GM23338 (cell line): Measurements from ENCODE around the gene MND1. TPM values are rescaled to one million over a fixed set of nuclear protein-coding genes. Genes with fewer than 3 reads are reported as not detected.
"Not testable (repeated sequence)": the region's sequence is repeated elsewhere in the genome, so short reads cannot be mapped to it uniquely, and the experiment has no call there.

Experiments
- ATAC-seq: fragments of 200-7000 bp; cut with Tn5 transposase; 3 replicates; pipeline ENCODE4 v1.9.1; 2020
- DNase-seq: peaks from one replicate; pipeline ENCODE4 v3.0.0-alpha.2; 2015; ENCODE audit warnings: low spot score
- H2AFZ ChIP-seq: fragments of 200-600 bp; sonication (generic); 2 replicates; pipeline ENCODE4 v1.8.0; 2016; ENCODE audit warnings: antibody characterized with exemption, mild to moderate bottlenecking, moderate library complexity
- H3F3A ChIP-seq: fragments of 200-600 bp; sonication (generic); replicated peaks from 2 replicates; pipeline ENCODE4 v1.8.0; 2017; ENCODE audit warnings: antibody characterized with exemption, mixed run types, low read depth
- H3K27ac ChIP-seq: fragments of 200-600 bp; sonication (generic); 2 replicates; pipeline ENCODE4 v1.6.1; 2016; ENCODE audit warnings: low read depth
- H3K27me3 ChIP-seq: fragments of 200-600 bp; sonication (generic); 2 replicates; pipeline ENCODE4 v1.8.0; 2016; ENCODE audit warnings: mild to moderate bottlenecking, mixed run types, moderate library complexity; ENCODE audit not compliant: insufficient read depth
- H3K36me3 ChIP-seq: fragments of 200-600 bp; sonication (generic); 2 replicates; pipeline ENCODE4 v1.8.0; 2016; ENCODE audit warnings: mild to moderate bottlenecking; ENCODE audit not compliant: insufficient read depth
- H3K4me1 ChIP-seq: fragments of 200-600 bp; sonication (generic); 2 replicates; pipeline ENCODE4 v1.8.0; 2016; ENCODE audit warnings: mild to moderate bottlenecking, moderate library complexity; ENCODE audit not compliant: insufficient read depth
- H3K4me2 ChIP-seq: fragments of 200-600 bp; sonication (generic); 2 replicates; pipeline ENCODE4 v1.7.1; 2017; ENCODE audit warnings: mixed run types
- H3K4me3 ChIP-seq: fragments of 200-600 bp; sonication (generic); 2 replicates; pipeline ENCODE4 v1.6.1; 2016; ENCODE audit warnings: mixed run types
- H3K79me2 ChIP-seq: fragments of 200-600 bp; sonication (generic); replicated peaks from 2 replicates; pipeline ENCODE4 v1.8.0; 2017; ENCODE audit warnings: mild to moderate bottlenecking; ENCODE audit not compliant: insufficient read depth
- H3K9me2 ChIP-seq: fragments of 200-600 bp; sonication (generic); 2 replicates; pipeline ENCODE4 v1.8.0; 2017; ENCODE audit not compliant: insufficient read depth
- H4K20me1 ChIP-seq: fragments of 200-600 bp; sonication (generic); replicated peaks from 2 replicates; pipeline ENCODE4 v1.8.0; 2017; ENCODE audit warnings: mild to moderate bottlenecking; ENCODE audit not compliant: insufficient read depth
- H3K27ac Mint-ChIP-seq: 2 replicates; pipeline ENCODE4 v1.8.0; 2020; ENCODE audit warnings: inconsistent platforms, mild to moderate bottlenecking, moderate library complexity, mixed read lengths
- H3K27me3 Mint-ChIP-seq: 3 replicates; pipeline ENCODE4 v1.8.0; 2022; ENCODE audit warnings: low read depth, mild to moderate bottlenecking, moderate library complexity, mixed read lengths, inconsistent platforms; ENCODE audit not compliant: insufficient read depth, poor library complexity
- H3K36me3 Mint-ChIP-seq: 3 replicates; pipeline ENCODE4 v1.8.0; 2021; ENCODE audit warnings: low read depth, mild to moderate bottlenecking, inconsistent platforms, moderate library complexity, mixed read lengths
- H3K4me1 Mint-ChIP-seq: 3 replicates; pipeline ENCODE4 v1.8.0; 2020; ENCODE audit warnings: mild to moderate bottlenecking, inconsistent platforms, mixed read lengths
- H3K4me3 Mint-ChIP-seq: 3 replicates; pipeline ENCODE4 v1.8.0; 2021; ENCODE audit warnings: moderate library complexity, mild to moderate bottlenecking, inconsistent platforms, mixed read lengths
- H3K9me3 Mint-ChIP-seq: 3 replicates; pipeline ENCODE4 v1.8.0; 2020; ENCODE audit warnings: moderate library complexity, mild to moderate bottlenecking, inconsistent platforms, mixed read lengths
- CREB1 ChIP-seq: fragments of 250-450 bp; sonication (Bioruptor Pico); IDR thresholded peaks from 2 replicates; pipeline ENCODE4 v1.5.0; 2020; ENCODE audit warnings: low read depth, mild to moderate bottlenecking, moderate library complexity
- EZH2 ChIP-seq: fragments of 200-600 bp; sonication (generic); IDR thresholded peaks from one replicate; pipeline ENCODE4 v1.8.0; 2017; ENCODE audit warnings: antibody characterized with exemption, mild to moderate bottlenecking, low read depth; ENCODE audit not compliant: unreplicated experiment
- JUNB ChIP-seq: IDR thresholded peaks from one replicate; pipeline ENCODE4 v1.6.1; 2016; ENCODE audit warnings: antibody characterized with exemption; ENCODE audit not compliant: unreplicated experiment
- NANOG ChIP-seq: IDR thresholded peaks from 2 replicates; pipeline ENCODE4 v1.6.1; 2016; ENCODE audit warnings: antibody characterized with exemption, borderline replicate concordance
- POLR2AphosphoS5 ChIP-seq: IDR thresholded peaks from 2 replicates; pipeline ENCODE4 v1.6.1; 2016; ENCODE audit warnings: antibody characterized with exemption, low read depth
- ZNF114 ChIP-seq: fragments of 250-450 bp; sonication (Bioruptor Pico); IDR thresholded peaks from 2 replicates; pipeline ENCODE4 v1.5.0; 2020; ENCODE audit warnings: mild to moderate bottlenecking, moderate library complexity
- ZNF331 ChIP-seq: fragments of 250-450 bp; sonication (Bioruptor Pico); IDR thresholded peaks from 2 replicates; pipeline ENCODE4 v1.5.0; 2020; ENCODE audit warnings: low read depth, mild to moderate bottlenecking, moderate library complexity
- polyA plus RNA-seq: library from polyadenylated mRNA; unstranded; fragments of >200 nt; fragmentation: Nextera tagmentation; extraction: Ambion mirVana; gene quantifications from 2 replicates; pipeline ENCODE4 v1.2.1, GENCODE V29; 2016
- total RNA-seq: library from RNA; depleted of rRNA; stranded (reverse); fragments of >200 nt; shearing (Covaris generic); gene quantifications from 2 replicates; pipeline ENCODE4 v1.2.3, GENCODE V29; 2014
- TF ChIP-seq, protein P1 (sequence below): IDR thresholded peaks from one replicate; pipeline ENCODE4 v1.6.1; 2018; ENCODE audit warnings: antibody characterized with exemption; ENCODE audit not compliant: unreplicated experiment
- TF ChIP-seq, protein P2 (sequence below): IDR thresholded peaks from 2 replicates; pipeline ENCODE4 v1.6.1; 2016; ENCODE audit warnings: antibody characterized with exemption
- TF ChIP-seq, protein P3 (sequence below): fragments of 250-450 bp; sonication (Bioruptor Pico); IDR thresholded peaks from 2 replicates; pipeline ENCODE4 v1.5.0; 2020; ENCODE audit warnings: mild to moderate bottlenecking, moderate library complexity

The MND1 gene
- total and polyA plus RNA-seq, 2 experiments from 2014 or later = 22.5 to 63.5 TPM

DNA sequence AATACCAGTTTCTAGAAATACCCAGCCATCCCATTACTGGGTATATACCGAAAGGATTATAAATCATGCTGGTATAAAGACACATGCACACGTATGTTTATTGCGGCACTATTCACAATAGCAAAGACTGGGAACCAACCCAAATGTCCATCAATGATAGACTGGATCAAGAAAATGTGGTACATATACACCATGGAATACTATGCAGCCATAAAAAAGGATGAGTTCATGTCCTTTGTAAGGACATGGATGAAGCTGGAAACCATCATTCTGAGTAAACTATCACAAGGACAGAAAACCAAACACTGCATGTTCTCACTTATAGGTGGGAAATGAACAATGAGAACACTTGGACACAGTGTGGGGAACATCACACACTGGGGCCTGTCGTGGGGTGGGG is 117.1 kb downstream of the MND1 start:
- not testable (repeated sequence) for DNase-seq, H2AFZ ChIP-seq, H3K4me2 ChIP-seq, ATAC-seq, H3K36me3 ChIP-seq, H3F3A ChIP-seq, H3K9me3 Mint-ChIP-seq, H3K27ac Mint-ChIP-seq, H4K20me1 ChIP-seq, H3K27ac ChIP-seq, H3K36me3 Mint-ChIP-seq, H3K79me2 ChIP-seq, H3K27me3 Mint-ChIP-seq, H3K4me3 Mint-ChIP-seq, H3K9me2 ChIP-seq, H3K4me3 ChIP-seq
- peaks cover 15% of the 10 kb centered on the region for H3K4me1 Mint-ChIP-seq
- Histone ChIP-seq H3K27me3 (peaks cover 11% of the 10 kb centered on the region; the same call in 1 of the 2 replicates), H3K4me1 (peaks cover 15% of the 10 kb centered on the region)

DNA sequence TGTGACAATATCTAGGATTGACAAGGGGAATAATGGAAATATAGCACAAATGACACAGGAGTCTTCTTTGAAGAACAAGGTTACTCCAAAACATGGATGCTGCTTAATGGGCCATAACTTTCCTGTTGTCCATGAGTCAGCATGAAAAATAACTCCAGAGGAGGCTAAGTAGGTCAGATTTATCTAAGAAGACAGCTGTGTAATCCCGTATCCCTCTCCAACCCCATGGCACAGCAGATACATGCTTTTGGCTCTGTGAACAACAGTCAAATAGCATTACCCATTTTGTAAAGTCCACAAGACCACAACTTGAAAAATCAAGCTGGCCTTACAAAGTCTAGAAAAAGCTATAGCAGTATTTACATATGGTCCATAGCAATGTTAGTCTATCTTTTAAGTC is 119.6 kb downstream of the MND1 start:
- H3K4me1 ChIP-seq = peaks cover 31% of the 10 kb centered on the region
- ATAC-seq = no peak
- no peaks in the 10 kb centered on the region for H3K9me2 ChIP-seq
- peaks cover 11% of the 10 kb centered on the region; the same call in 1 of the 2 replicates for H3K27me3 ChIP-seq
- H3K79me2 ChIP-seq = peaks cover 23% of the 10 kb centered on the region
- Mint-ChIP-seq H3K27ac (no peak overlapping the region), H3K27me3 (peaks cover 8% of the 10 kb centered on the region), H3K9me3 (no peaks in the 10 kb centered on the region; the same call in 2 of the 3 replicates), H3K4me3 (no peak overlapping the region), H3K4me1 (peaks cover 27% of the 10 kb centered on the region), H3K36me3 (no peaks in the 10 kb centered on the region)
- H4K20me1 ChIP-seq = peaks cover 8% of the 10 kb centered on the region
- no peak overlapping the region for H3K4me2 ChIP-seq
- H2AFZ ChIP-seq = no peak overlapping the region
- no peaks in the 10 kb centered on the region for H3F3A ChIP-seq
- no peak for DNase-seq
- no peak overlapping the region for H3K27ac ChIP-seq
- no peak overlapping the region for H3K4me3 ChIP-seq
- H3K36me3 ChIP-seq = peaks cover 7% of the 10 kb centered on the region; the same call in 1 of the 2 replicates
- TF ChIP-seq POLR2AphosphoS5 = no peak
- no peak for TF ChIP-seq NANOG
- TF ChIP-seq, protein P1, sequence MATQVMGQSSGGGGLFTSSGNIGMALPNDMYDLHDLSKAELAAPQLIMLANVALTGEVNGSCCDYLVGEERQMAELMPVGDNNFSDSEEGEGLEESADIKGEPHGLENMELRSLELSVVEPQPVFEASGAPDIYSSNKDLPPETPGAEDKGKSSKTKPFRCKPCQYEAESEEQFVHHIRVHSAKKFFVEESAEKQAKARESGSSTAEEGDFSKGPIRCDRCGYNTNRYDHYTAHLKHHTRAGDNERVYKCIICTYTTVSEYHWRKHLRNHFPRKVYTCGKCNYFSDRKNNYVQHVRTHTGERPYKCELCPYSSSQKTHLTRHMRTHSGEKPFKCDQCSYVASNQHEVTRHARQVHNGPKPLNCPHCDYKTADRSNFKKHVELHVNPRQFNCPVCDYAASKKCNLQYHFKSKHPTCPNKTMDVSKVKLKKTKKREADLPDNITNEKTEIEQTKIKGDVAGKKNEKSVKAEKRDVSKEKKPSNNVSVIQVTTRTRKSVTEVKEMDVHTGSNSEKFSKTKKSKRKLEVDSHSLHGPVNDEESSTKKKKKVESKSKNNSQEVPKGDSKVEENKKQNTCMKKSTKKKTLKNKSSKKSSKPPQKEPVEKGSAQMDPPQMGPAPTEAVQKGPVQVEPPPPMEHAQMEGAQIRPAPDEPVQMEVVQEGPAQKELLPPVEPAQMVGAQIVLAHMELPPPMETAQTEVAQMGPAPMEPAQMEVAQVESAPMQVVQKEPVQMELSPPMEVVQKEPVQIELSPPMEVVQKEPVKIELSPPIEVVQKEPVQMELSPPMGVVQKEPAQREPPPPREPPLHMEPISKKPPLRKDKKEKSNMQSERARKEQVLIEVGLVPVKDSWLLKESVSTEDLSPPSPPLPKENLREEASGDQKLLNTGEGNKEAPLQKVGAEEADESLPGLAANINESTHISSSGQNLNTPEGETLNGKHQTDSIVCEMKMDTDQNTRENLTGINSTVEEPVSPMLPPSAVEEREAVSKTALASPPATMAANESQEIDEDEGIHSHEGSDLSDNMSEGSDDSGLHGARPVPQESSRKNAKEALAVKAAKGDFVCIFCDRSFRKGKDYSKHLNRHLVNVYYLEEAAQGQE = no peak
- TF ChIP-seq, protein P2, sequence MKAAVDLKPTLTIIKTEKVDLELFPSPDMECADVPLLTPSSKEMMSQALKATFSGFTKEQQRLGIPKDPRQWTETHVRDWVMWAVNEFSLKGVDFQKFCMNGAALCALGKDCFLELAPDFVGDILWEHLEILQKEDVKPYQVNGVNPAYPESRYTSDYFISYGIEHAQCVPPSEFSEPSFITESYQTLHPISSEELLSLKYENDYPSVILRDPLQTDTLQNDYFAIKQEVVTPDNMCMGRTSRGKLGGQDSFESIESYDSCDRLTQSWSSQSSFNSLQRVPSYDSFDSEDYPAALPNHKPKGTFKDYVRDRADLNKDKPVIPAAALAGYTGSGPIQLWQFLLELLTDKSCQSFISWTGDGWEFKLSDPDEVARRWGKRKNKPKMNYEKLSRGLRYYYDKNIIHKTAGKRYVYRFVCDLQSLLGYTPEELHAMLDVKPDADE = no peak
- TF ChIP-seq CREB1 (CRISPR knock-in tag) = no peak
- TF ChIP-seq, protein P3, sequence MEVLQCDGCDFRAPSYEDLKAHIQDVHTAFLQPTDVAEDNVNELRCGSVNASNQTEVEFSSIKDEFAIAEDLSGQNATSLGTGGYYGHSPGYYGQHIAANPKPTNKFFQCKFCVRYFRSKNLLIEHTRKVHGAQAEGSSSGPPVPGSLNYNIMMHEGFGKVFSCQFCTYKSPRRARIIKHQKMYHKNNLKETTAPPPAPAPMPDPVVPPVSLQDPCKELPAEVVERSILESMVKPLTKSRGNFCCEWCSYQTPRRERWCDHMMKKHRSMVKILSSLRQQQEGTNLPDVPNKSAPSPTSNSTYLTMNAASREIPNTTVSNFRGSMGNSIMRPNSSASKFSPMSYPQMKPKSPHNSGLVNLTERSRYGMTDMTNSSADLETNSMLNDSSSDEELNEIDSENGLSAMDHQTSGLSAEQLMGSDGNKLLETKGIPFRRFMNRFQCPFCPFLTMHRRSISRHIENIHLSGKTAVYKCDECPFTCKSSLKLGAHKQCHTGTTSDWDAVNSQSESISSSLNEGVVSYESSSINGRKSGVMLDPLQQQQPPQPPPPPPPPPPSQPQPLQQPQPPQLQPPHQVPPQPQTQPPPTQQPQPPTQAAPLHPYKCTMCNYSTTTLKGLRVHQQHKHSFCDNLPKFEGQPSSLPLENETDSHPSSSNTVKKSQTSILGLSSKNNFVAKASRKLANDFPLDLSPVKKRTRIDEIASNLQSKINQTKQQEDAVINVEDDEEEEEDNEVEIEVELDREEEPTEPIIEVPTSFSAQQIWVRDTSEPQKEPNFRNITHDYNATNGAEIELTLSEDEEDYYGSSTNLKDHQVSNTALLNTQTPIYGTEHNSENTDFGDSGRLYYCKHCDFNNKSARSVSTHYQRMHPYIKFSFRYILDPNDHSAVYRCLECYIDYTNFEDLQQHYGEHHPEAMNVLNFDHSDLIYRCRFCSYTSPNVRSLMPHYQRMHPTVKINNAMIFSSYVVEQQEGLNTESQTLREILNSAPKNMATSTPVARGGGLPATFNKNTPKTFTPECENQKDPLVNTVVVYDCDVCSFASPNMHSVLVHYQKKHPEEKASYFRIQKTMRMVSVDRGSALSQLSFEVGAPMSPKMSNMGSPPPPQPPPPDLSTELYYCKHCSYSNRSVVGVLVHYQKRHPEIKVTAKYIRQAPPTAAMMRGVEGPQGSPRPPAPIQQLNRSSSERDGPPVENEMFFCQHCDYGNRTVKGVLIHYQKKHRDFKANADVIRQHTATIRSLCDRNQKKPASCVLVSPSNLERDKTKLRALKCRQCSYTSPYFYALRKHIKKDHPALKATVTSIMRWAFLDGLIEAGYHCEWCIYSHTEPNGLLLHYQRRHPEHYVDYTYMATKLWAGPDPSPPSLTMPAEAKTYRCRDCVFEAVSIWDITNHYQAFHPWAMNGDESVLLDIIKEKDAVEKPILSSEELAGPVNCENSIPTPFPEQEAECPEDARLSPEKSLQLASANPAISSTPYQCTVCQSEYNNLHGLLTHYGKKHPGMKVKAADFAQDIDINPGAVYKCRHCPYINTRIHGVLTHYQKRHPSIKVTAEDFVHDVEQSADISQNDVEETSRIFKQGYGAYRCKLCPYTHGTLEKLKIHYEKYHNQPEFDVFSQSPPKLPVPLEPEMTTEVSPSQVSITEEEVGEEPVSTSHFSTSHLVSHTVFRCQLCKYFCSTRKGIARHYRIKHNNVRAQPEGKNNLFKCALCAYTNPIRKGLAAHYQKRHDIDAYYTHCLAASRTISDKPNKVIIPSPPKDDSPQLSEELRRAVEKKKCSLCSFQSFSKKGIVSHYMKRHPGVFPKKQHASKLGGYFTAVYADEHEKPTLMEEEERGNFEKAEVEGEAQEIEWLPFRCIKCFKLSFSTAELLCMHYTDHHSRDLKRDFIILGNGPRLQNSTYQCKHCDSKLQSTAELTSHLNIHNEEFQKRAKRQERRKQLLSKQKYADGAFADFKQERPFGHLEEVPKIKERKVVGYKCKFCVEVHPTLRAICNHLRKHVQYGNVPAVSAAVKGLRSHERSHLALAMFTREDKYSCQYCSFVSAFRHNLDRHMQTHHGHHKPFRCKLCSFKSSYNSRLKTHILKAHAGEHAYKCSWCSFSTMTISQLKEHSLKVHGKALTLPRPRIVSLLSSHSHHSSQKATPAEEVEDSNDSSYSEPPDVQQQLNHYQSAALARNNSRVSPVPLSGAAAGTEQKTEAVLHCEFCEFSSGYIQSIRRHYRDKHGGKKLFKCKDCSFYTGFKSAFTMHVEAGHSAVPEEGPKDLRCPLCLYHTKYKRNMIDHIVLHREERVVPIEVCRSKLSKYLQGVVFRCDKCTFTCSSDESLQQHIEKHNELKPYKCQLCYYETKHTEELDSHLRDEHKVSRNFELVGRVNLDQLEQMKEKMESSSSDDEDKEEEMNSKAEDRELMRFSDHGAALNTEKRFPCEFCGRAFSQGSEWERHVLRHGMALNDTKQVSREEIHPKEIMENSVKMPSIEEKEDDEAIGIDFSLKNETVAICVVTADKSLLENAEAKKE (CRISPR knock-in tag) = no peak
- no peak for TF ChIP-seq ZNF114 (CRISPR knock-in tag)
- no peak for TF ChIP-seq ZNF331 (CRISPR knock-in tag)
- no peak for TF ChIP-seq EZH2
- no peak for TF ChIP-seq JUNB
